MCF 10A (cell line): ENCODE measurements around the gene FTCD. TPM values are rescaled to one million over a fixed set of nuclear protein-coding genes. Genes with fewer than 3 reads are reported as not detected.

Experiments
- BruUV-seq: library from RNA; stranded (reverse); fragments of 400-500 nt; replicated peaks from 2 replicates; lab custom pipeline; 2021; lab: Mats Ljungman, UMichigan
- CTCF ChIA-PET: fragments of 300-600 bp; sonication (Branson Sonifier 250); formaldehyde crosslinking; extraction: SDS; loops from one replicate; lab custom pipeline; 2021; ENCODE audit warnings: antibody characterized with exemption, inconsistent platforms; lab: Yijun Ruan, JAX
- POLR2A ChIA-PET: fragments of 300-600, 350-650 bp; sonication (Branson Sonifier 250); formaldehyde crosslinking; extraction: SDS; loops from one replicate; lab custom pipeline; 2020; ENCODE audit warnings: antibody characterized with exemption, inconsistent platforms; lab: Yijun Ruan, JAX
- DNase-seq: peaks from one replicate; pipeline ENCODE4 v3.0.0-alpha.2; 2018; ENCODE audit not compliant: unreplicated experiment
- H3K27ac Mint-ChIP-seq: one replicate; pipeline ENCODE4 v1.8.0; 2022; ENCODE audit warnings: mild to moderate bottlenecking, low read depth, mixed read lengths; ENCODE audit not compliant: unreplicated experiment
- H3K27me3 Mint-ChIP-seq: one replicate; pipeline ENCODE4 v1.8.0; 2022; ENCODE audit warnings: mixed read lengths; ENCODE audit not compliant: insufficient read depth, unreplicated experiment
- H3K36me3 Mint-ChIP-seq: one replicate; pipeline ENCODE4 v1.8.0; 2022; ENCODE audit warnings: mild to moderate bottlenecking, moderate library complexity, mixed read lengths; ENCODE audit not compliant: insufficient read depth, unreplicated experiment
- H3K4me1 Mint-ChIP-seq: one replicate; pipeline ENCODE4 v1.8.0; 2022; ENCODE audit warnings: mixed read lengths; ENCODE audit not compliant: insufficient read depth, unreplicated experiment
- H3K4me3 Mint-ChIP-seq: one replicate; pipeline ENCODE4 v1.8.0; 2022; ENCODE audit warnings: mild to moderate bottlenecking, moderate library complexity, mixed read lengths; ENCODE audit not compliant: unreplicated experiment
- H3K9me3 Mint-ChIP-seq: one replicate; pipeline ENCODE4 v1.8.0; 2022; ENCODE audit warnings: mixed read lengths; ENCODE audit not compliant: unreplicated experiment
- CTCF ChIP-seq: fragments of 200-600 bp; IDR thresholded peaks from one replicate; pipeline ENCODE4 v1.8.0; 2022; ENCODE audit warnings: antibody characterized with exemption, mild to moderate bottlenecking; ENCODE audit not compliant: unreplicated experiment
- intact Hi-C: fragments of 100-400 bp; cut with micrococcal nuclease; formaldehyde crosslinking; loops from 2 replicates; pipeline ENCODE4 v1.14.1; 2022
- total RNA-seq: library from RNA; stranded (reverse); gene quantifications from 2 replicates; pipeline ENCODE4 v1.2.3, GENCODE V29; 2022

The FTCD gene
- total RNA-seq, 1 experiment from 2014 or later: not detected

DNA sequence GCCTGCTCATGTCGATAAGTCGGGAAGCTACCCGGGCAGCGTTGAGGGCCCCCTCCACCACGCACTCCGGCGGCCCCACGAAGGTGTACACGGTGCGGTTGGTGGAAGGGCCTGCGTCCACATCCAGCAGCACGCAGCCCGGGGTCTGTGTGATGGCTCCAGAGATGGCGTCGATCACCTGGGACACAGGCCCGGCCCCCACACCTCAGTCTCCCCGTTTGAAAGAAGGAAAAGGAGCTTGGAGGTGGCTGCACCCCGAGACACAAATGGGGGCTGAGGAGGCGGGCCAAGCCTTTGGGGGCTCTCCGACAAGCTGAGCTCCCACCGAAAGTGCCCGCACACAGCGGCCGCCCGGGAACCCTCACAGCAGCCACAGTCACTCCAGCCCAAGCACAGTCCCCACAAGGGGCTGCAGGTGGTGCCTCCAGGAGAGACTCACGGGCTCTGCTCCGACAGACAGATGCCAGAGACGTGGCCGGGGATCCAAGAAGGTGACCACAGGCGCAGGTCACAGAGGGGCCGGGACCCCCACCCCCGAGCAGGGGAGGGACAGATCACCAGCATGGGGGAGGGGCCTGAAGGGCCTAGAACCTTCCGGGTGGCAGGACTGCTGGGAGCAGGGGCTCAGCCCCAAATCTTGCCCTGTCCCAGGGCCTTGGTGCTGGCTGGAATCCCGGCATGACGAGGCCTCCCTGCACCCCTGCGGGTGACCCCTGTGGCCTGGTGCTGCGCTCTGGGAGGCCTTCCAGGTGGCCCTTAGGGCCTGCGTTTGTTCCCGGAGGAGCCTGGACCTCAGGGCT, 1.0 kb downstream of the FTCD start:
- Mint-ChIP-seq H3K9me3 (no peaks in the 10 kb centered on the region), H3K27ac (no peak overlapping the region), H3K36me3 (no peaks in the 10 kb centered on the region), H3K4me3 (no peak overlapping the region), H3K27me3 (no peaks in the 10 kb centered on the region), H3K4me1 (peaks cover 1% of the 10 kb centered on the region)
- no peak for DNase-seq
- CTCF ChIA-PET: interaction anchor here (1.4 kb wide), 1 partner anchor 12 kb away, joined by 4 read pairs; no protein-coding TSS in a partner anchor
- no peak for TF ChIP-seq CTCF
- intact Hi-C loops: no loop called here
- BruUV-seq: no TSS peak
- POLR2A ChIA-PET: no interaction called here

DNA sequence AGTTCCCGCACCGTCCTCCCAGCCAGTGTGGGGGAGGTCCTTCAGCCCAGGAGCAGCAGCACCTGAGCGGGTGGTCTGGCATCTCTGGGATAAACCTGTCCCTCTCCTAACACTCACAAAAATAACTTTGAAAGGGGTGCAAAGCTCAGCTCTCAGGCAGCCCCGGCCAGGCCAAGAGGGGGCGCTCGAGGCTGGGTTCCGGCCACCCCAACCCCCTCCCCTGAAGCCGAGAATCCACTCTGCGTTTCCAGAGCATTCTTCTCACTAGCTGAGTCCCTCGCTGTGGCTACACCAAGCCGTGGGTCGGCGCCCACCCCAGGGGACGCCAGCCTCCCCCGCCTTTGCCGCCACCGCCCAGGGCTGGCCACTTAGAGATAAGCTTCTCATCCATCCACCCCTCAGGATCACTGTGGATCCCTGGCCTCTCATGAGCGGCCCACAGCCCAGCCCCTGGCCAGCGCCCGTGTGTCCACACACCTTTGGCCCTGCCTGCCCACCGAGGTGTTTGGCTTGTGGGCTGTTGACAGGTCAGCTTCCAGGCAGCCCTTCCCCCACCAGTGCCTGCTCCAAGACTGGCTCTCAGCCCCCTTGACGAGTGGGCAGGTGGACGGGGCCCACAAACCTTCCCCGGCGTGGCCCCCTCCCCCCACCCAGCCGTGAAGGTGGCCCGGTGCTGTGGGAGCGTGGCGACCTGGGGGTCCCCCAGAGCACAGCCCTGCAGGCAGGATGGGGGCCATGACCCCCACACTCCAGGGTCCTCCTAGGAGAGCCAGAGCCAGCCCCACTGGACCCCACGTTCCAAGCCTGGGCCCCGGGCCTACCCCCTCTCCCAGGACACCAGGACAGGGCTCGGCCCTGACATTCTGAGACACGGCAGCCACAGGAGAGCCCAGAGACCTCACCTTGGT, 1.9 kb downstream of the FTCD start:
- no peaks in the 10 kb centered on the region for H3K9me3 Mint-ChIP-seq
- intact Hi-C loops: no loop called here
- no peak overlapping the region for H3K27ac Mint-ChIP-seq
- H3K36me3 Mint-ChIP-seq: no peaks in the 10 kb centered on the region
- CTCF ChIA-PET: interaction anchor here (0.6 to 1.4 kb wide), 4 partner anchors 10 to 1168 kb away, joined by 3 to 6 read pairs (median 4); no protein-coding TSS in a partner anchor
- H3K4me3 Mint-ChIP-seq: no peak overlapping the region
- POLR2A ChIA-PET: no interaction called here
- peak; percentile 11 for DNase-seq
- H3K4me1 Mint-ChIP-seq: no peaks in the 10 kb centered on the region
- TF ChIP-seq CTCF: peak; percentile 52
- BruUV-seq: no TSS peak
- no peaks in the 10 kb centered on the region for H3K27me3 Mint-ChIP-seq

GRCh38 chr21:46152927-46153246, 2.5 kb downstream of the FTCD start:
- no peaks in the 10 kb centered on the region for H3K9me3 Mint-ChIP-seq
- no peaks in the 10 kb centered on the region for H3K36me3 Mint-ChIP-seq
- ChIA-PET POLR2A (no interaction called here), CTCF (interaction anchor here (1.0 to 1.4 kb wide), 3 partner anchors 9 to 70 kb away, joined by 3 to 6 read pairs (median 4); no protein-coding TSS in a partner anchor)
- intact Hi-C loops: no loop called here
- H3K27me3 Mint-ChIP-seq: no peaks in the 10 kb centered on the region
- TF ChIP-seq CTCF: no peak
- no peak overlapping the region for H3K4me3 Mint-ChIP-seq
- H3K27ac Mint-ChIP-seq: no peak overlapping the region
- BruUV-seq: no TSS peak
- DNase-seq: no peak
- H3K4me1 Mint-ChIP-seq: no peaks in the 10 kb centered on the region
